T-cell (primary cell): ENCODE measurements around the gene SERF2. TPM values are rescaled to one million over a fixed set of nuclear protein-coding genes. Genes with fewer than 3 reads are reported as not detected.

Experiments used
- total RNA-seq, 35 experiments: library from RNA in 6 of 35; stranded (reverse) in 6 of 35; fragments of 120-200 nt in 1 of 35; gene quantifications; one replicate each; pipeline versions ENCODE4 v1.2.1 to v1.2.4 and lab custom pipeline; 2013 to 2026

SERF2 gene
- total RNA-seq, 5 donors from 2014 or later (not counting 1 experiment from before 2014, with no cell fraction given): 397 to 586 (median 532) TPM

Other genes starting within 250 kb of the SERF2 start
- 10 to 100 TPM; 30.0 to 47.1 (median 39.1) TPM for gene PPIP5K1, start 202.1 kb upstream of the SERF2 start, total RNA-seq
- not detected for gene CKMT1B, start 198.3 kb upstream of the SERF2 start, total RNA-seq
- 1 to 10 TPM in 4 of 5 donors, under 1 TPM in 1; 0.85 to 3.8 (median 2.1) TPM for gene STRC, start 173.5 kb upstream of the SERF2 start, total RNA-seq
- 10 to 100 TPM in 2 of 5 donors, 1 to 10 TPM in 3; 6.6 to 10.5 (median 8.3) TPM for gene CATSPER2, start 143.5 kb upstream of the SERF2 start, total RNA-seq
- gene CKMT1A, start 98.5 kb upstream of the SERF2 start, total RNA-seq: under 1 TPM in 2 of 5 donors, not detected in 3; 0.16 to 0.28 TPM
- gene PDIA3, start 45.9 kb upstream of the SERF2 start, total RNA-seq: 100 to 1,000 TPM; 151 to 231 (median 190) TPM
- 1 to 10 TPM in 4 of 5 donors, under 1 TPM in 1; 0.80 to 6.5 (median 2.2) TPM for gene ELL3, start 15.4 kb upstream of the SERF2 start, total RNA-seq
- gene SERINC4, start 7.9 kb downstream of the SERF2 start, total RNA-seq: under 1 TPM in 3 of 5 donors, not detected in 2; 0.20 to 0.32 (median 0.26) TPM
- gene HYPK, start 8.3 kb downstream of the SERF2 start, total RNA-seq: 10 to 100 TPM; 19.2 to 23.6 (median 21.8) TPM
- 10 to 100 TPM in 4 of 5 donors, 1 to 10 TPM in 1; 9.6 to 22.1 (median 21.0) TPM for gene MFAP1, start 32.4 kb downstream of the SERF2 start, total RNA-seq
- 10 to 100 TPM; 10.5 to 12.4 (median 11.6) TPM for gene WDR76, start 34.7 kb downstream of the SERF2 start, total RNA-seq